GM06990 (cell line): Measurements from ENCODE around the gene BCL2L2.

Source experiments
- DNase-seq: peaks from one replicate; pipeline ENCODE4 v3.0.0-alpha.2; 2011; ENCODE audit not compliant: insufficient read length; ENCODE audit errors: extremely low read depth
- H3K27me3 ChIP-seq: replicated peaks from 2 replicates; pipeline ENCODE4 v1.6.0; 2011; ENCODE audit warnings: low read length; ENCODE audit not compliant: control insufficient read depth, insufficient read depth
- H3K36me3 ChIP-seq: 2 replicates; pipeline ENCODE4 v1.5.1; 2011; ENCODE audit warnings: low read length; ENCODE audit not compliant: control insufficient read depth, insufficient read depth
- H3K4me3 ChIP-seq: replicated peaks from 2 replicates; pipeline ENCODE4 v1.5.1; 2011; ENCODE audit warnings: low read depth, mild to moderate bottlenecking, control low read depth, low read length
- CTCF ChIP-seq: IDR thresholded peaks from 2 replicates; pipeline ENCODE4 v1.5.1; 2011; ENCODE audit warnings: low read length, control low read depth, mild to moderate bottlenecking, inconsistent platforms; ENCODE audit not compliant: insufficient read depth, poor library complexity, severe bottlenecking

BCL2L2 gene

DNA sequence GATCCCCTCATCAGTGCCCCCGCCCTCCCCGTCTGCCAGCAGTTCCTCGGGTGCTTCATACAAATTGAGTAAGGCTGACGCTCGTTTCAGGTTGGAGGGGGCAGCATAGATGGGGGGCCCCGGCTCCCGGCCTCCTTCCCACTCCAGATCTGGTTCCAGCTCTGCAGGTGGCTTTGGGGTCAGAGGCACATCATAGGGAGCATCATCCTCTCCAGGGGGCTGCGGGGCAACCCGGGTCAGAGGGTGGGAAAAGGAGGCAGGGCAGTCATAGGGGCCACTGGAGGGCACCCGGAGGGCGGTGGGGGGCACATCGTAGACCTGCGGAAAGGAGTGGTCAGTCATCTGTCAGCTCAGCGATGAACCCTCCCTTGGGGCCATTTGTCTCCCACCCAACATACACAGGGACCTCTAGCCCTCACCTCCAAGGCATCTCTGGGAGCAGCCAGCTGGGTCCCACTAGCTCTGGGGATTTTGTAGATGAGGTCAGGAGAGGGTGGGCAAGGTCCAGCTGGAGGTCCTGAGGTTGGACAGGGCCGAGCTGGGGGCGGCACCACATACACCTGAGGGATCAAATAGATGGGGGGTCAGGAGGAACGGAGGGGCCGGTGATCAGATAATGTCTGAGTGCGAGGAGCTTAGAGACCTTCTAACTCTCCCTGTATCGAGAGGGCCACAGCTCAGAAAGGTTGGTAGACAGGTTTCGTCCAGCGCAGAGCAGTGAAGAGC lies 53.3 kb downstream of the BCL2L2 start:
- TF ChIP-seq CTCF, result no peak
- no peaks in the 10 kb centered on the region for H3K36me3 ChIP-seq
- H3K27me3 ChIP-seq, result no peaks in the 10 kb centered on the region; the same call in 1 of the 2 replicates
- H3K4me3 ChIP-seq, result no peak overlapping the region
- DNase-seq, result no peak

- Histone ChIP-seq H3K4me3 (no peak overlapping the region), H3K27me3 (no peaks in the 10 kb centered on the region; the same call in 1 of the 2 replicates), H3K36me3 (no peaks in the 10 kb centered on the region)
- TF ChIP-seq CTCF, result no peak
- no peak for DNase-seq
Measured at GRCh38 chr14:23360496-23360895, 53.9 kb downstream of the BCL2L2 start.

- TF ChIP-seq CTCF, result no peak
- DNase-seq, result no peak
- no peaks in the 10 kb centered on the region for H3K36me3 ChIP-seq
- H3K4me3 ChIP-seq, result no peak overlapping the region
- no peaks in the 10 kb centered on the region; the same call in 1 of the 2 replicates for H3K27me3 ChIP-seq
Measured at GRCh38 chr14:23361320-23361719, 54.7 kb downstream of the BCL2L2 start.
